HG02610 (cell line): Measurements from ENCODE around the gene NEURL3.
"Not testable (repeated sequence)": the region's sequence is repeated elsewhere in the genome, so short reads cannot be mapped to it uniquely, and the experiment has no call there.

Experiments used
- ATAC-seq: cut with Tn5 transposase; IDR thresholded peaks from one replicate; pipeline ENCODE4 v1.9.1; 2021; ENCODE audit warnings: mild to moderate bottlenecking, moderate library complexity; ENCODE audit not compliant: unreplicated experiment

Gene NEURL3

GRCh38 chr2:96486696-96487095, 18.5 kb downstream of the NEURL3 start:
- ATAC-seq: no peak

- ATAC-seq: peak; percentile 88
These were observed 19.2 kb downstream of the NEURL3 start for GRCh38 chr2:96485751-96486651.

- no peak for ATAC-seq
These were observed 19.8 kb downstream of the NEURL3 start for GRCh38 chr2:96485350-96485749.

- no peak for ATAC-seq
These were observed 21.1 kb downstream of the NEURL3 start for GRCh38 chr2:96484091-96484490.

- ATAC-seq: no peak
These were observed 27.7 kb downstream of the NEURL3 start for GRCh38 chr2:96477458-96477857.

- no peak for ATAC-seq
These were observed 33.4 kb downstream of the NEURL3 start for GRCh38 chr2:96471772-96472171.

- ATAC-seq: peak; percentile 48
These were observed 34.5 kb downstream of the NEURL3 start for GRCh38 chr2:96470636-96471035.

- ATAC-seq: no peak
These were observed 35.0 kb downstream of the NEURL3 start for GRCh38 chr2:96470109-96470508.

- ATAC-seq: no peak
These were observed 36.3 kb downstream of the NEURL3 start for GRCh38 chr2:96468904-96469303.

- no peak for ATAC-seq
These were observed 40.5 kb downstream of the NEURL3 start for GRCh38 chr2:96464651-96465050.

GRCh38 chr2:96464061-96464460, 41.1 kb downstream of the NEURL3 start:
- ATAC-seq: no peak

- ATAC-seq: no peak
These were observed 42.0 kb downstream of the NEURL3 start for GRCh38 chr2:96463119-96463518.

- not testable (repeated sequence) for ATAC-seq
These were observed 43.5 kb downstream of the NEURL3 start for GRCh38 chr2:96461616-96462015.

- ATAC-seq: no peak
These were observed 53.1 kb downstream of the NEURL3 start for GRCh38 chr2:96452053-96452452.

GRCh38 chr2:96449637-96450036, 55.5 kb downstream of the NEURL3 start:
- ATAC-seq: no peak

- ATAC-seq: no peak
These were observed 56.0 kb downstream of the NEURL3 start for GRCh38 chr2:96449174-96449573.

- no peak for ATAC-seq
These were observed 57.4 kb downstream of the NEURL3 start for GRCh38 chr2:96447726-96448125.
